Measurements from ENCODE around the gene TLR5.

Gene TLR5

DNA sequence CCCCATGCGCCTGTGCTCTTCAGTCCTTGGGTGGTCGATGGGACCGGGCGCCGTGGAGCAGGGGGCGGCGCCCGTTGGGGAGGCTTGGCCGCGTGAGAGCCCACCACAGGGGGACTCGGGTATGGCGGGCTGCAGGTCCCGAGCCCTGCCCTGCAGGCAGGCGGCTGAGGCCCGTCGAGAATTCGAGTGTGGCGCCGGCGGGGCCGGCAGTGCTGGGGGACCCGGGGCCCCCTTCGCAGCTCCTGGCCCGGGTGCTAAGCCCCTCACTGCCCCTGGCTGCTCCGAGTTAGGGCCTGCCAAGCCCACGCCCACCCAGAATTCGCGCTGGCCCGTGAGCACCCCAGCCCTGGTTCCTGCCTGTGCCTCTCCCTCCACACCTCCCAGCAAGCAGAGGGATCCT is 26.1 kb downstream of the TLR5 start:
- in situ Hi-C loops (cut with MboI; ENCODE audit: low sequenced_read_pairs), result no loop called here

DNA sequence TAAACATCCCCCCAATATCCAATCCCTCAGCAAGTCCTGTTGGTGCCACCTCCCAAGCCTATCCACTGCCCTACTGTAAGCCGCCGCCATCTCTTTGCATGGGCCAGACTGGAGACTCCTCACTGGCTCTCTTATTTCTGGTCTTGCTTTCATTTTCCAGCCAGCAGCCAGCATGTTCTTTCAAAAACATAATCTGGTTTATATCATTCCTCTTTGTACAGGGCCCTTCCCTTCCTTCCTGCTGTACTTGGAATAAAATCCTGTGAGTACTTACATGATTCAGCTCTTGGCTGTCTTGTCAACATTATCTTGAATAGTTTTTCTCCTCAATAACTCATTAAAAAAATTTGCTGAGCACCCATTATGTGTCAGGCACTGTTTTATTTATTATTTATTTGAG is 28.2 kb downstream of the TLR5 start:
- in situ Hi-C loops (cut with MboI; ENCODE audit: low sequenced_read_pairs), result no loop called here

DNA sequence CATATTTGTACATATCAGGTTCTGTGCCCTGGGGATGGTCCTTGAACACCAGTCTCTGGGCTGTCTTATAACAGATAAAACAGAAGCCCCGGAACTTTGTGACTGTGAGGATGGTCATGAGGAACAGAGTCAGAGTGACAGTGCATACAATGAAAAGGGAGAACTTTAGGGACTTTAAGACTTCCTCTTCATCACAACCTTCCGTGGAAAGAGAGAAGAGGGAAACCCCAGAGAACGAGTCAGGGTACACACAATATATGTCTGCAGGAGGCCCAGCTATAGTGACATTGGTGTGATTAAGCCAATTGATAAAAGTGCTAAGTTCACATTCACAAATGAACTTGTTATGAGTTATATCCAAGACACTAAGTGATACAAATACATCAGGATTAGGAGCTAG is 32.1 kb downstream of the TLR5 start:
- in situ Hi-C loops (cut with MboI; ENCODE audit: low sequenced_read_pairs), result no loop called here

DNA sequence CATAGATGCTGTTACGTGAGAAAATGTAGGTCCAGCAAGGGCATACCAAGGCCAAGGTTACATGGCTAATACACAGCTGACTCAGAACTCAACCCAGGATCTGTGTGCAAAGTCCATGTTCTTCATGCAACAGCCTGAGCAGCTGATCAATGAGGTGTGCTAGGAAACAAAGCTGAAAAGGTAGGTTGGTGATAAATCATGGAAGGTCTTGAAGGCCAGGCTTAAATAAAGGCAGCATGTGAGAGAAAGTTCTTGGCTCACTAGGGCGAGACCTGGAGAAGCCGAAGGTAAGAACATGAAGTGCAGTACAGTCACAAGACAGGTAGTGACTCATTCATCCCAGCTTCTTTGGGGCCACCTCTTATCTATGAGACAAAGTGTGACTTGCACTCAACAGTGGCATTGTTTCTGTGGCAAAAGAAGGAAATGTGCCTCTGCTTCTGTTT is 33.4 kb downstream of the TLR5 start:
- in situ Hi-C loops (cut with MboI; ENCODE audit: low sequenced_read_pairs), result no loop called here

DNA sequence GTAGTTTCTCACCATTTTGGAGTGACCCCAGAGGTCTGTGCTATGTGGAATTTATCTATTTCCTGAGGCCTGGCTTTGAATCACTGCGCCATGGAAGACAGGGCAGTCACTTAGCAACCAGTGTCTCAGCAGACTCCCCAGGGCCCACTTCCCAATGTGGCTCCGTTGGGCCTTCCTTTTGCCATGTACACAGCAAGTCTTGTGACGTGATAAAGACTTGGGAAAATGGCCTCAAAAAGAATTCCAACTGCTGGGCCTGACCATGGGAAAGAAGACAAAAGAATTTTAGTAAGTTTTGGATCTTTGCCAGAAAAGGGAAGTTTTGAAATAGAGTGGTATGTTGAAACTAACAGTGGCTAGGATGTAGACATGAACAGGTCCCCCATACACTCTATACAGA is 36.2 kb downstream of the TLR5 start:
- in situ Hi-C loops (cut with MboI; ENCODE audit: low sequenced_read_pairs), result no loop called here

DNA sequence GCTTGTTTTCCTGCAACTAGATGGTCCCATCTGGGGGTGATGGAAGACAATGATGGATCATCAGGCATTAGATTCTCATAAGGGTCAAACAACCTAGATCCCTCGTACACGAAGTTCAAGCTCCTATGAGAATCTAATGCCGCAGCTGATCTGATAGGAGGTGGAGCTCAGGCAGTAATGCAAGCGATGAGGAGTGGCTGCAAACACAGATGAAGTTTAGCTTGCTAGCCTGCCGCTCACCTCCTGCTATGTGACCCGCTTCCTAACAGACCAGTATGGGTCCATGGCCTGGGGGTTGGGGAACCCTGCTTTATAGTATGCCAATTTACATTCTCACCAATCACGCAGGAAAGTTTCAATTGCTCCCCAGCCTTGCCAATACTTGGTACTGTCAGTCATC is 37.5 kb downstream of the TLR5 start:
- in situ Hi-C loops (cut with MboI; ENCODE audit: low sequenced_read_pairs), result no loop called here

DNA sequence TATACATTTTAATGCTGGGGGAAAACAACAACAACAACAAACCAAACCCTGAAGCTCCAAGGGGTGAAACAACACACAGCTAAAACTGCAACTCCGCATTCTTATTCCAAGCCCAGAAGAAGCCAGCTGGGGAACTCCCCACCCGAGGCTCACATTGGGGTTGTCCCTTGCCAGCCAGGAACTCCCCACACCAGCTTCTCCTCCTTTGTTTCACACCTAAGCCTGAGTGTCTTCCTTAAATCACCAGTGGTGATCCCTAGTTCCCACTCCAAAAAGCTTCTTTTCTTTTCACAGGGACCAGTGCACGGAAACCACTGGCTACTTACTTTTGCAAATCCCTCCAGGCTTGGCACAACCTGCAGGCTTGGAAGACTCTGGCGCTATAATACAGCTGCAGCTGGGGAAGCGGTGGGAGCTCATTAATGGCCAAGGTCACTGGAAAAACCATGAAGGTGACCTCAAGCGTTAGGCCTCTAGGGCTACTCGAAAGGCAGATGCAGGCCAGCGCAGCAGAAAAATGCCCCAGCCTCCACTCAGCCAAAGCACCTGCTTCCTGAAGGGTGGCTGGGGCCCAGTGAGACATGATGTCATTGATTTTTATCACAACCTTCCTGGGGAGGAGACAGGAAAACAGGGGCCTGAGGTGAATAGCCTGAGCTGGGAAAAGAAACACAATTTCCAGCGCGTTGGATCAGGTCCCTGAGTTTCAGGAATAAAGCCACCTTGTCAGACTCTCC is 40.1 kb downstream of the TLR5 start:
- in situ Hi-C loops (cut with MboI; ENCODE audit: low sequenced_read_pairs), result no loop called here

DNA sequence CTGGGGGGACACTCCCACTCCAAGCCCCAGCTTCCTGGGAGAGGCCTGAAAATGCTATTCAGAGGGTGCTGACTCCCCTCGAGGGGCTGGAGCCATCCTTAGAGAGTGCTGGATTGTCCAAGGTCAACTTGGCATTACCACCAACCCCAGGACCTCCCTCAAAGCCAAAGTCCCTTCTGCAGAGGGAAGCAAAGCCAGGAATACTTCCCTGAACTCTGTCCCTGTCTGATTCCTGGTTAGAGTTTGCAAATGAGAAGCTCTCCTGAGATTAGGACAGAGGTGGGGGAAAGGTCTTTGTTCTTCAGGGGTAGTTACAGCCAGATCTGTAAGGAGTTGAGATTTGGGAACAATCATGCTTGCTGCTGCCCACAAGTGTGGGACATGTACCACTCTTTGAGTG is 45.3 kb downstream of the TLR5 start:
- in situ Hi-C loops (cut with MboI; ENCODE audit: low sequenced_read_pairs), result no loop called here

DNA sequence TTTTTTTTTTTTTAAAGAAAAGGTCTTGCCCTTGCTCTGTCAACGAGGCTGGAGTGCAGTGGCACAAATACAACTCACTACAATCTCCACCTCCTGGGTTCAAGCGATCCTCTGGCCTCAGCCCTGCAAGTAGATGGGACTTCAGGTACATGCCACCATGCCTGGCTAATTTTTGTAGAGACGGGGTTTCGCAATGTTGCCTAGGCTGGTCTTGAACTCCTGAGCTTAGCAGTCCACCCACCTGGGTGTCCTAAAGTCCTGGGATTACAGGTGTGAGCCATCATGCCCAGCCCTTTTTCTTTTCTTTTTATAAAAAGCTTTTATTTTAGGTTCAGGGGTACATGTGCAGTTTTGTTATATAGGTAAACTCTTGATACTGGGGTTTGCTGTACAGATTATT is 47.2 kb downstream of the TLR5 start:
- in situ Hi-C loops (cut with MboI; ENCODE audit: low sequenced_read_pairs), result no loop called here

DNA sequence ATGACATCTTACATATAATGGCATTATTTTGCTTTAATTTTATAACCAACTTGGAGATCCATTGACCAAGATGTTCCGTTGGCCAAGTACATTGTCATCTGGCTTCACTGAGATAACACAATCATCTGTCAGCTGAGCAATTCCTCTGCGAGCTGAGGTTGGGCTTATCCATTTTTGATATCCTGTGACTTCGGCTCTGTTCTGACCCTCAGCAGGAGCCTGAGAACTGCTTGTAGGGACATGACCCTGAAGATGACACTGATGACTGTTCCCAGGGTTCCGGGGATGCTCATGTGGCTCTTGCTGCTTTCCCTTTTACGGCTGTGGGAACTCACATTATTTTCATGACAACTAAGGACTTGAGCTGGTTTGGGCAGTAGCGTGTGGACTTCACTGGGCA is 51.2 kb downstream of the TLR5 start:
- in situ Hi-C loops (cut with MboI; ENCODE audit: low sequenced_read_pairs), result no loop called here

DNA sequence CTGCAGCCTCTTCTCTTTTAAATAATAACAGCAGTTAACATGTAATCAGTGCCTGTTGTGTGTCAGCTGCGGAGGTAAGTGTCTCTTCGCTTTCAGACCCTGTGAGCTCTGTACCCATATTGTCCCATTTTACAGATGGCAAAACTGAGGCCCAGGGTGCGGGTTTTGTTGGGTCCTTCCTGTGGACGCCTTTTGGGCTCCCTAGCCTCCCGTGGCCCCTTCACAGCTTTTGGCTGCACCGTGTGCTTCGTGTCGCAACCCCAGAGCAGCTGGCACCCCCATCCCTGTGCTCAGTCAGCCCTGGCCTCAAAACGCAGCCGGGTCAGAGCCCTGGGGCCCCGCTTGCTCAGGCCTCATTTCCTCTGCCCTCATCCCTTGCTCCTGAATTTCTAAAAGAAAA is 53.8 kb downstream of the TLR5 start:
- in situ Hi-C loops (cut with MboI; ENCODE audit: low sequenced_read_pairs), result no loop called here

DNA sequence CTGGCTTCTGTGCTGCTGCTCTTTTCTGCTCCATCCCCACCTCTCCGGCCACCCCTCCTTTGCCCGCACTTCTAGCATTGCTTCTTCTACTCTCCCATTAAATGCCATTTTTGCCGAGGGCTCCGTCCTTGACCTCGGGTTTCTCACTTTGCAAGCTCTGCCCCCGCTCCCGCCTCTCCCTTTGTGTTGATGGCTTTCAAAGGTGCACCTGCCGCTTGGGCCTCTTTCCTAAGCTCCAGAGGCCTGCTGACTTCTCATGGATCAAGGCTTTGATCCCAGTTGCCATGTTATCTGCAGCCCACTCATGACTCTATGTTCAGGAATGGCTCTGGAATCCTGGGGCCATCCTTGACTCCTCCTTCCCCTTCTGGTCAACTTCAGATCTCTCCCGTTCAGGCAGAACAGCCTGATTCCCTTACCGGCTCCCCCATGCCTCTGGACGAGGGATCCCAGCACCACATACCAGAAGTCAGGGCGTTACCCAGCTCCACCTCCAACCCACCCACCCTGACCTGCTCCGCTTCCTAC is 54.3 kb downstream of the TLR5 start:
- in situ Hi-C loops (cut with MboI; ENCODE audit: low sequenced_read_pairs), result no loop called here

DNA sequence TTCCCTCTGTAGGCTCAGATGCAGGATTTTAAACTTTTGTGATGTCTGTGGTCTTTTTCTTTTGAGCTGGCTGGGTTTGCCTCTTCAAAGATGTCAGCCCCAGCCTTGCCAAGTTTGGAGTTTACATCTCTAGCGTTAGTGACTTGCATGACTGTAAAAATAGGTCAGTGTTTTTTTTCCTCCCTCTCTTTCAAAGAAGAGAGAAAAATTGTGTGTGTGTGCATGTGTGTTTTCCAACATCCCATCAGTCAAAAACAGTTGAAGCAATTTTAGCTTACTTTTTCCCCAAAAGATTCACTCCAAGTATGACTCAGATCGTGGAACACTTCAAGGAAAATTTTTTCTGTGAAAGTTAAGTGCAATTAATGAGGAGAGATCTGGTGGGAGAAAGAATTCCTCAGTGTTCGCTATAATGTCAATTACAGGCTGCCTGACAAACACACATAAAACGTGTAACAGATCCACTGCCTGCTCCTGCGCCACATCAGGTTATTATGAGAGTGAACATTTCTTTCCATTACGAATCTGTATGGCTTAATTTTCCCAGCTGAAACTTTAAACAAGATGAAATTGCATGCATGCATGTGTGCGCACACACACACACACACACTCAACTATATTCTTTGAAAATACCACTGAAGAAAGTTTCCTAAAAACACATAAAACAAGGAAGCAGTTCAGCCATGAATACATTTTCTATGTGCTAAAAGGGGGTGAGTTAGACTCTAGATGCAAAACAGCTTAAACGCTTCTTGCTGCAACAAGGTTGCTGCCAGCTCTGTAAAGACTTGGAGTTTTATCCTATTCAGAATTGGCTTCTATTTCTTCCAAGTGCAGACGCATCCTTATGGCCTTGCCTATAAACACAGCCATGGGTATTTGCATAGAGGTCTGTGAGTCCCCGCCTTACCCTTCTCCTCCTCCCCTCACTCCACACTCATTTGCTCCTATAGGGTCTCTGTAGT is 55.5 kb downstream of the TLR5 start:
- in situ Hi-C loops (cut with MboI; ENCODE audit: low sequenced_read_pairs), result no loop called here

DNA sequence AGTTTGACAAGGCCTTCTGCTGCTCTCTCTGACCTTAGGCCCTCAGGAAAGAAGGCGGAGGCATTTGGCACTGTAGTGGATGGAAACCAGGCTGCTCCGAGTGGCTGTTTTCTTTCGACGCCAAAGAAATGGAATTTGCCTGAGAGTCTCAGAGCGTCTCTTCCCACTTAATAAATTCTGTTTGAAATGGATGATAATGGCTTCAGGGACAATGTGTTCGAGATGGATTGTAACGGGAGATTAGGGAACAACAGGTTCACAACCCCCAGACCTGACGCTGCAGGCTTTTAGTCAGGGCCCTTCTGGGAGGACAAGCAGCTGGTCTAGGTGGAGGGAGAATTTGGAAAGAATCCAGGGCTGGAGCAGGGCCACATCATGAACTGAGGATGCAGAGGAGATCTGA is 58.6 kb downstream of the TLR5 start:
- in situ Hi-C loops (cut with MboI; ENCODE audit: low sequenced_read_pairs), result no loop called here

DNA sequence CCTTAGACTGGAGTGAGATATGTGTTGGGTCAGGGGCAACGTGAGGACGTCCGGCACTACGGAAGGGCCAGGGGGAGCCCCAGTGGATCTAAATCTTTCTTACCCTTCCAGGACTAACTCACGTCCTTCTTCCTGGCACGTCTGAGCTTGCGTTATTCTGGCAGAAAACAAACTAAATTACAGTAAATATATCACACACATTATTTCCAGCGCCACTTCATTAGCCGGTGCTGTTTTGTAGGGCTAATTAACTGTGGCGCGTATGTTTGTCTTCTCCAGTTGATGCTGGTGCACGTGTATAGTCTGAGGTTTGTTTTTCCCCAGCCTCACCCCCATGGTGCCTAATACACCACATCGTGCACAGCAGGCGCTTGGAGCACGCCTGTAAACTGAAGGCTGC is 59.2 kb downstream of the TLR5 start:
- in situ Hi-C loops (cut with MboI; ENCODE audit: low sequenced_read_pairs), result no loop called here

DNA sequence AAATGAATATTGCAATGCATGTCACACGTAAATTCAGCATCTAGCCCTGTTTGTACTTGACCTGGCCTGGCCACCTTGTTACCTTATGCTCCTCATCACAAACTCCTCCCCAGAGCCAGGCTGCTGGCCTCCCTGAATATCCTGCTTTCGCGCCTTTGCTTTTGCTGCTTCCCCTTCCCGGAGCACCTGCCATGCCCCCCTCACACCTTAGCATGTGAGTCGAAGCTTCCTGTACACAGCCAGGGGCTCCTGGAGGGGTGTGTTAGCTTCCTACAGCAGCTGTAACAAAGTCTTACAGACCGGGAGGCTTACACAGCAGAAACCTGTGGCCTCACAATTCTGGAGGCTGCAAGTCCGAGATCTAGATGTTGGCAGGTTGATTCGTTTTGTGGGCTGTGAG is 60.1 kb downstream of the TLR5 start:
- in situ Hi-C loops (cut with MboI; ENCODE audit: low sequenced_read_pairs), result no loop called here

DNA sequence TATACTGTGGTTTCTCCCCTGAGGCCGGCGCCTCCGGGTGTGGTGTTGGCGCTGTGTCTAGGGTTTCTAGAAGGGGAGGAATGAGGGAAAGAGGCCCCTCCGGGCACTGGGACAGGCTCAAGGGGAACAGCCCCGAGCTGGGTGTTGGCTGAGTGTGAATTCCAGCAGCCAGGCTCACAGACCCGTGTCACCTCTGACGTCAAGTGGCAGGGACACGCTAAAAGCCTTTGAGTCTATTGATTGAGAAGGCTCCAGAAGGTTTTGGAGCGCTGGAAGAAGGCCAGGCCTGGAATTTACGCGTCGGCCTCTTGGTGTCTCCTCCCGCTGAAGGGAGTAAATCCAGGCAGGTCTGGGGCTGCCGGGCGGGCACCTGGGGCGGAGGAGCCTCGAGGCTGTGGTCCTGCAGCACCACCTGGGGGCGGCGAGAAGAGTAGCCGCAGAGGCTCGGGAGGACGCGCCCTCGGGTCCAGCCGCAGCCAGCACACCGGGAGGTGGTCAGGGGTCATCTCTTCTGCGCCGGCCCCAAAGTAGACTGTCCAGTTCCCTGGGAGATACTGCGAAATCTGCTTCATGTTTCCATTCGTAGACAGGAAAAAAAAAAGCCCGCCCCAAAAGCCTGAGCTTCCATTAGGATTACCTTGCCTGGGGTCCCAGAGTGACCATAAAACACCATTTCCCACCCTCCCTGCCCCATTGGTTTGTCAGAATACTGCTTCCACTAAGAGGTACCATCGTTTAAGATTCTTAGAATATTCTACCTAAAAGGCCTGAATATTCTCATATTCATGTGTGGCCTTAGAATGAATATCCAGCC is 61.7 kb downstream of the TLR5 start:
- in situ Hi-C loops (cut with MboI; ENCODE audit: low sequenced_read_pairs), result no loop called here

DNA sequence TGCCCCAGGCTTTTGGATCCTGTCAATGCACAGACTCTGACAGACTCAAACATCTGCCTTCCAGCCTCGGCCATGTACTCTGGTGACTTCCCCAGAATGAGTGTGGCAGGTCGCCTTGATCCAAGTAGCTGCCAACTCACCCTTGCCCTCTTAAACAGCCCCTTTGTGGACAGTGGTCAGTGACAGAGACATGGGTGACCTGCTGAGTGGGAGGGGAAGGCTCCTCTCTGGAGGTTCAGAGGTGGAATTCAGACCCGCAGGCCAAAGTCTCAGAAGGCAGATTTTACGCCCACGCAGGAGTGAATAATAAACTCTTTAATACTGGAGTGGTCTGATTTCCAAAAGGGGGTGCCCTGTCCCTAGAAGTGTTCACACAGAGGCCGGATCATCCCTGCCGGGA is 63.5 kb downstream of the TLR5 start:
- in situ Hi-C loops (cut with MboI; ENCODE audit: low sequenced_read_pairs), result no loop called here

DNA sequence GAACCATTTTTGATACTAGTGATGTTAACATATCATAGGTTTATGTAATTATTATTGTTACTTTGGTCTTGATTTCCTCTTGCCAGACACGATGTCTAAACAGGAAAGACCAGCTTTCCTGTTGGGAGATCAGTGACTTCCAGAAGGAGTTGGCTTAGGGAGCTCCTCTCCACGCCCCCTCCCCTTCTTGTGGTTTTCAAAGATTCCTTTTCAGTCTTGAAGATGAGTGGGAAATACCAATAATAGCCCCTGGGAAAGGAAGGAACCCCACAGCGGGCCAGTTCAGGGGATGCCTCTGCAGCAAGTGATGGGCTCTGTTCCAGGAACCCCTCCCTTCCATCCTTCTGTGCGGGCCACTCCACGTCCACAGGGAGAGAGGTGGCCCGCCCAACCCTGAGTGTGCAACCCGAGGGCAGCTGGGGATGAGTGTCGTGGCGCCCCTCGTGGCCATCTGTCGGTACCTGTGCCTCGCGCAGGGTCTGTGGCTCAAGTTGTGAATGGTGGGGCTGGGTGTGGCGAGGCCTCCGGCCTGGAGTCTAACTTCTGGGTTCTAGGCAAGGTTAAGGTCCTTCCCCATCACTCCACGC is 65.7 kb downstream of the TLR5 start:
- in situ Hi-C loops (cut with MboI; ENCODE audit: low sequenced_read_pairs), result no loop called here

DNA sequence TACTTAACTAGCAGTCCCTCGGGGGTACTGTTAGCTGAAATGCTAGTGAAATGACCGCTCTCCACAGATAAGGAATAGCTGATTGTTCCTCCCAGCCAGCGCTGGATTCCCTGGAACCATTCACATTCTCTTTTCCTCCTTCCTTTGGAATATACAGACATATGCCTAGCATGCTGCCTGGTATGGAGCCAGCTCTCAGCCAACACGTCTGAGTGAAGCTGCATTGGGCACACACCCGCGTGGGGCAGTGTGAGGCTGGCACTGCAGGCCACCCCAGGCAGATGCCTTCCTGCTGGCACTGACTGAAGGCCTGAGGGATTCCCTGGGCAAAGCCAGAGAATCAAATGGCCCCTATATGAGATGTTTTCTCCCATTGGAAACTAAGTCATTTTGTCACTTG is 66.7 kb downstream of the TLR5 start:
- in situ Hi-C loops (cut with MboI; ENCODE audit: low sequenced_read_pairs), result no loop called here

DNA sequence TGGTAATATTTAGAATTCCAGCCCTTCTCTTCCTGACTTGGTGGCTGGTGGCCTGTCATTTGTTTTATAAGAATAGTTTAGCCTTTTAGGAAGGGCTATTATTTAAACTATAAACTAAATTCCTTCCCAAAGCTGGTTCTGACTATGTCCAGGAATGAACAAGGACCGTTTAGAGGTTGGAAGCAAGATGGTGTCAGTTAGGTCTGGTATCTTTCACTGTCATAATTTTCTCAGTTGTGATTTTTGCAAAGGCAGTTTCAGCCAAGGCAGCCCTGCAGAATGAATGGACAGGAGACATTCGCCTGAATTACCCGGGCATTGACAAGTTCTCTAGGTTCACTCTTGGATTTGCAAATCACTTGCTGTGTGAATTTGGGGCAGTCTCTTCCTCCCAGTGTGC is 67.2 kb downstream of the TLR5 start:
- in situ Hi-C loops (cut with MboI; ENCODE audit: low sequenced_read_pairs), result no loop called here
